Measurements from ENCODE around the gene DCUN1D2. TPM values are rescaled to one million over a fixed set of nuclear protein-coding genes. Genes with fewer than 3 reads are reported as not detected.
"Not testable (repeated sequence)": the region's sequence is repeated elsewhere in the genome, so short reads cannot be mapped to it uniquely, and the experiment has no call there.

Gene DCUN1D2
- total RNA-seq, 4 donors from 2014 or later = 12.3 to 20.2 (median 17.3) TPM

DNA sequence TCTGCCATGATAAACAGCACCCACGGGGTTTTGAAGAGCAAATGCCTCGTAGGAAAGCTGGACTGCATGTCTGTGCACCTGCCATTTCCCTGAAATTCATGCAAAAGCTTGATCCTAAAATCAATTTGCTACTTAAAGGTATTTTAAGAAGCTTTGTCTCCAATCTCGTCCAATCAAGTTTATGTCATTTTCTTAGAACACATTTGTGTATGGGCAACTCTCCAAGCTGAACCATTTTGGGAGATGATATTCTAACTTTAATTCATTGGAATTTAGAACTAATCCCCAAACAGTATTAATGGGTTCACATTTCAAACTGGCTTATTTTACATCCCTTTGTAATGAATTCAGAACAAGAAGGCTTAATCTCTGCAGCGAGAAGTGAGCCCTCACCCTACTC is 38.0 kb downstream of the DCUN1D2 start:
- H3K9me3 ChIP-seq = no peaks in the 10 kb centered on the region
- H3K36me3 ChIP-seq = peaks cover 0 to 47% of the 10 kb centered on the region in 2 donors
- ATAC-seq = no peak
- peaks cover 0 to 4% (median 0%) of the 10 kb centered on the region in 3 donors for H3K4me1 ChIP-seq
- no peak overlapping the region for H3K4me3 ChIP-seq
- no peak overlapping the region for H3K27ac ChIP-seq
- WGBS, 2 donors (ENCODE audit: low coverage in 1 of 2) = 77 to 78% methylated on average over 4 of the region's 4 CpGs
- no peaks in the 10 kb centered on the region for H3K27me3 ChIP-seq
- TF ChIP-seq POLR2AphosphoS5 (IDR thresholded peaks at IDR 0.05) (no peak), POLR2A (IDR thresholded peaks at IDR 0.05) (no peak), EP300 (IDR thresholded peaks at IDR 0.05) (no peak)
- TF ChIP-seq, protein P1, sequence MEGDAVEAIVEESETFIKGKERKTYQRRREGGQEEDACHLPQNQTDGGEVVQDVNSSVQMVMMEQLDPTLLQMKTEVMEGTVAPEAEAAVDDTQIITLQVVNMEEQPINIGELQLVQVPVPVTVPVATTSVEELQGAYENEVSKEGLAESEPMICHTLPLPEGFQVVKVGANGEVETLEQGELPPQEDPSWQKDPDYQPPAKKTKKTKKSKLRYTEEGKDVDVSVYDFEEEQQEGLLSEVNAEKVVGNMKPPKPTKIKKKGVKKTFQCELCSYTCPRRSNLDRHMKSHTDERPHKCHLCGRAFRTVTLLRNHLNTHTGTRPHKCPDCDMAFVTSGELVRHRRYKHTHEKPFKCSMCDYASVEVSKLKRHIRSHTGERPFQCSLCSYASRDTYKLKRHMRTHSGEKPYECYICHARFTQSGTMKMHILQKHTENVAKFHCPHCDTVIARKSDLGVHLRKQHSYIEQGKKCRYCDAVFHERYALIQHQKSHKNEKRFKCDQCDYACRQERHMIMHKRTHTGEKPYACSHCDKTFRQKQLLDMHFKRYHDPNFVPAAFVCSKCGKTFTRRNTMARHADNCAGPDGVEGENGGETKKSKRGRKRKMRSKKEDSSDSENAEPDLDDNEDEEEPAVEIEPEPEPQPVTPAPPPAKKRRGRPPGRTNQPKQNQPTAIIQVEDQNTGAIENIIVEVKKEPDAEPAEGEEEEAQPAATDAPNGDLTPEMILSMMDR (IDR thresholded peaks at IDR 0.05) = no peak

DNA sequence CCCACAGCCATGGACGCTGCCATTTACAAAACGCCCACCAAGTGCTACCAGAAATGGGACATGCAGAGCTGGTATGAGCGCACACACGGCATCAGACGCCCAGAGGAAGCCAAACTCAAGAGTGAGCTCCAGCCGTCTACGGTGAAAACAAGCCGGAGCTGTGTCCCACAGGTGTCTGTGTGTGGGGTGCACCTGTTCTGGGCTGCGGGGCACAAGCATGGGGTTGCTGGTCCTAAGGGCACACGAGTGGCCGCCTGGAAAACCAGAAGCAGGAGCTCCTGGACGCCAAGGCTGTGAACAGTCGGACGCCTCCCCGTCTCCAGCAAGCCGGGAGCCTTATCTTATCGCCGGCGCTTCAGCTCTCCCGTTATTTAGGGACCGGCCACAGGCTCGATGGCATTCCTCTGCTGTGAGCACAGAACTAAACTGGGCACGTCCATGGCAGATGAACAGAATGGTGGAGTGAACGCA is 38.5 kb downstream of the DCUN1D2 start:
- Histone ChIP-seq H3K27ac (no peak overlapping the region), H3K27me3 (no peaks in the 10 kb centered on the region), H3K9me3 (no peaks in the 10 kb centered on the region), H3K4me1 (peaks cover 0 to 4% (median 0%) of the 10 kb centered on the region in 3 donors), H3K4me3 (no peak overlapping the region), H3K36me3 (peaks cover 0 to 42% of the 10 kb centered on the region in 2 donors)
- TF ChIP-seq, protein P1 (IDR thresholded peaks at IDR 0.05) = no peak
- no peak for TF ChIP-seq POLR2AphosphoS5 (IDR thresholded peaks at IDR 0.05)
- TF ChIP-seq EP300 (IDR thresholded peaks at IDR 0.05) = no peak
- TF ChIP-seq POLR2A (IDR thresholded peaks at IDR 0.05) = no peak
- WGBS, 2 donors (ENCODE audit: low coverage in 1 of 2) = 87% methylated on average over 3 of the region's 24 CpGs; no CpG with 5 or more reads in 1 of the 2 donors
- ATAC-seq = no peak

GRCh38 chr13:113450861-113451620 is 39.5 kb downstream of the DCUN1D2 start:
- 82 to 92% methylated on average over 5 to 6 of the region's 19 CpGs for WGBS, 2 donors (ENCODE audit: low coverage in 1 of 2)
- H3K4me3 ChIP-seq, H3K9me3 ChIP-seq, H3K4me1 ChIP-seq, H3K27ac ChIP-seq, ATAC-seq, H3K27me3 ChIP-seq: not testable (repeated sequence)
- H3K36me3 ChIP-seq = peaks cover 0 to 33% of the 10 kb centered on the region in 2 donors
- TF ChIP-seq, protein P1 (IDR thresholded peaks at IDR 0.05) = peak in 3 of 4 experiments; percentile 20 to 40 (median 33)

- H3K9me3 ChIP-seq, H3K4me3 ChIP-seq, H3K4me1 ChIP-seq, H3K27ac ChIP-seq, H3K27me3 ChIP-seq, ATAC-seq: not testable (repeated sequence)
- peaks cover 0 to 27% of the 10 kb centered on the region in 2 donors for H3K36me3 ChIP-seq
- 83 to 86% methylated on average over 8 to 9 of the region's 9 CpGs for WGBS, 2 donors (ENCODE audit: low coverage in 1 of 2)
Observed at GRCh38 chr13:113450348-113450744, 40.2 kb downstream of the DCUN1D2 start.

DNA sequence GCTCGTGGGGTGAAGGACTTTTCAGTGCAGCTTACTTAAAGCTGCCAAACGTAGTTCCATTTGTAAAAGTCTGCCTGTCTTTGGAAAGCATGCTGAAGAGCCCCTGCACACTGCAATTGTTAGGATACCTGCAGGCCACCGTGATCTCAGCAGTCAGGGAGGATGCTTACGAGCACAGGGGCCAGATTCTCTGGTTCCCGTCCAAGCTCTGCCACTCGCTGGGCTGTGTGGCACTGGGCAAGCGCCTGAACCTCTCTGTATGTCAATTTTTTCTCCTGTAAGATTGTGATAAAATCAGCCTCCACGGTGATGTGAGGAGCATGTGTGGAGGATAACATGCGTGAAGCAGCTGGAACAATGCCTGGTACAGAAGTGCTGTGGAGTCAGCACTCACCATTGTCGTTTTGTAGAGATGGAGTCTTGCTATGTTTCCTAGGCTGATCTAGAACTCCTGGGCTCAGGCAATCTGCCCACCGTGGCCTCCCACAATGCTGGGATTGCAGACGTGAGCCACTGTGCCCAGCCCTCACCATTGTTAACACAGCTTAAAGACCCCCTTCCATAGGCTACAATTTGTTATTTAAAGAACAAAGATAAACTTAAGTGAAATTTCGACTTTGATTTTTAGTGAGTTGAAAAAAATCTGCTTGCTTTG is 40.7 kb downstream of the DCUN1D2 start:
- Histone ChIP-seq H3K4me3 (peak overlapping the region; percentile 2 to 46), H3K27me3 (no peaks in the 10 kb centered on the region), H3K36me3 (peaks cover 0 to 22% of the 10 kb centered on the region in 2 donors), H3K27ac (peak overlapping the region in 1 of 4 donors; percentile 47), H3K9me3 (no peaks in the 10 kb centered on the region), H3K4me1 (peaks cover 0 to 4% (median 0%) of the 10 kb centered on the region in 3 donors)
- no peak for TF ChIP-seq POLR2A (IDR thresholded peaks at IDR 0.05)
- TF ChIP-seq, protein P1 (IDR thresholded peaks at IDR 0.05) = no peak
- no peak for TF ChIP-seq EP300 (IDR thresholded peaks at IDR 0.05)
- no peak for TF ChIP-seq POLR2AphosphoS5 (IDR thresholded peaks at IDR 0.05)
- no peak for ATAC-seq
- WGBS, 2 donors (ENCODE audit: low coverage in 1 of 2) = 81 to 87% methylated on average over 6 to 8 of the region's 13 CpGs
